ENCODE data around the gene MALT1.

Gene MALT1

GRCh38 chr18:58730618-58731017 is 59.4 kb downstream of the MALT1 start:
- Histone ChIP-seq H3K27ac (ENCODE audit: low read length) (no peak overlapping the region), H4K20me1 (ENCODE audit: insufficient read depth, low read length) (no peaks in the 10 kb centered on the region), H3K79me2 (ENCODE audit: low read length) (no peaks in the 10 kb centered on the region), H3K36me3 (replicated peaks; ENCODE audit: low read depth, low read length) (peaks cover 14% of the 10 kb centered on the region), H2AFZ (ENCODE audit: low read depth, low read length) (no peak overlapping the region), H3K27me3 (ENCODE audit: low read depth, low read length) (no peaks in the 10 kb centered on the region), H3K4me3 (ENCODE audit: low read length) (no peak overlapping the region), H3K4me2 (ENCODE audit: low read length) (peak overlapping the region; percentile 19; the same call in 1 of the 2 replicates), H3K9me3 (ENCODE audit: insufficient read depth, low read length) (no peaks in the 10 kb centered on the region), H3K9ac (ENCODE audit: low read length) (no peak overlapping the region), H3K4me1 (ENCODE audit: low read length) (peaks cover 8% of the 10 kb centered on the region)
- TF ChIP-seq EZH2phosphoT487 (IDR thresholded peaks at IDR 0.05; ENCODE audit: low read depth) (no peak), CTCF (IDR thresholded peaks at IDR 0.05; ENCODE audit: low read depth, low read length) (no peak)

- Histone ChIP-seq H3K79me2 (ENCODE audit: low read length) (no peaks in the 10 kb centered on the region), H3K4me1 (ENCODE audit: low read length) (peaks cover 8% of the 10 kb centered on the region), H3K9me3 (ENCODE audit: insufficient read depth, low read length) (no peaks in the 10 kb centered on the region), H3K27ac (ENCODE audit: low read length) (no peak overlapping the region), H3K36me3 (replicated peaks; ENCODE audit: low read depth, low read length) (peaks cover 25% of the 10 kb centered on the region), H3K9ac (ENCODE audit: low read length) (no peak overlapping the region), H3K27me3 (ENCODE audit: low read depth, low read length) (no peaks in the 10 kb centered on the region), H2AFZ (ENCODE audit: low read depth, low read length) (no peak overlapping the region), H3K4me2 (ENCODE audit: low read length) (no peak overlapping the region), H4K20me1 (ENCODE audit: insufficient read depth, low read length) (no peaks in the 10 kb centered on the region), H3K4me3 (ENCODE audit: low read length) (no peak overlapping the region)
- no peak for TF ChIP-seq EZH2phosphoT487 (IDR thresholded peaks at IDR 0.05; ENCODE audit: low read depth)
- TF ChIP-seq CTCF (IDR thresholded peaks at IDR 0.05; ENCODE audit: low read depth, low read length): no peak
Observed at GRCh38 chr18:58732471-58732870, 61.2 kb downstream of the MALT1 start.

GRCh38 chr18:58733866-58734265 is 62.6 kb downstream of the MALT1 start:
- H3K4me1 ChIP-seq (ENCODE audit: low read length): peaks cover 8% of the 10 kb centered on the region
- no peaks in the 10 kb centered on the region for H4K20me1 ChIP-seq (ENCODE audit: insufficient read depth, low read length)
- no peak overlapping the region for H3K4me3 ChIP-seq (ENCODE audit: low read length)
- H3K36me3 ChIP-seq (replicated peaks; ENCODE audit: low read depth, low read length): peaks cover 33% of the 10 kb centered on the region
- no peaks in the 10 kb centered on the region for H3K79me2 ChIP-seq (ENCODE audit: low read length)
- H3K9me3 ChIP-seq (ENCODE audit: insufficient read depth, low read length): no peaks in the 10 kb centered on the region
- TF ChIP-seq EZH2phosphoT487 (IDR thresholded peaks at IDR 0.05; ENCODE audit: low read depth): no peak
- TF ChIP-seq CTCF (IDR thresholded peaks at IDR 0.05; ENCODE audit: low read depth, low read length): no peak
- H3K9ac ChIP-seq (ENCODE audit: low read length): no peak overlapping the region
- no peak overlapping the region for H3K27ac ChIP-seq (ENCODE audit: low read length)
- no peak overlapping the region for H2AFZ ChIP-seq (ENCODE audit: low read depth, low read length)
- H3K4me2 ChIP-seq (ENCODE audit: low read length): no peak overlapping the region
- no peaks in the 10 kb centered on the region for H3K27me3 ChIP-seq (ENCODE audit: low read depth, low read length)

- no peak overlapping the region for H3K27ac ChIP-seq (ENCODE audit: low read length)
- no peaks in the 10 kb centered on the region for H3K27me3 ChIP-seq (ENCODE audit: low read depth, low read length)
- H3K9ac ChIP-seq (ENCODE audit: low read length): no peak overlapping the region
- H3K4me1 ChIP-seq (ENCODE audit: low read length): no peaks in the 10 kb centered on the region
- no peak overlapping the region for H3K4me2 ChIP-seq (ENCODE audit: low read length)
- H3K9me3 ChIP-seq (ENCODE audit: insufficient read depth, low read length): no peaks in the 10 kb centered on the region
- H3K79me2 ChIP-seq (ENCODE audit: low read length): no peaks in the 10 kb centered on the region
- H4K20me1 ChIP-seq (ENCODE audit: insufficient read depth, low read length): no peaks in the 10 kb centered on the region
- peaks cover 45% of the 10 kb centered on the region for H3K36me3 ChIP-seq (replicated peaks; ENCODE audit: low read depth, low read length)
- TF ChIP-seq CTCF (IDR thresholded peaks at IDR 0.05; ENCODE audit: low read depth, low read length): no peak
- no peak overlapping the region for H3K4me3 ChIP-seq (ENCODE audit: low read length)
- H2AFZ ChIP-seq (ENCODE audit: low read depth, low read length): no peak overlapping the region
Observed at GRCh38 chr18:58738322-58738721, 67.1 kb downstream of the MALT1 start.

Measured in OCI-LY3 (cell line).